ENCODE data around the gene ZMIZ1.

The ZMIZ1 gene

DNA sequence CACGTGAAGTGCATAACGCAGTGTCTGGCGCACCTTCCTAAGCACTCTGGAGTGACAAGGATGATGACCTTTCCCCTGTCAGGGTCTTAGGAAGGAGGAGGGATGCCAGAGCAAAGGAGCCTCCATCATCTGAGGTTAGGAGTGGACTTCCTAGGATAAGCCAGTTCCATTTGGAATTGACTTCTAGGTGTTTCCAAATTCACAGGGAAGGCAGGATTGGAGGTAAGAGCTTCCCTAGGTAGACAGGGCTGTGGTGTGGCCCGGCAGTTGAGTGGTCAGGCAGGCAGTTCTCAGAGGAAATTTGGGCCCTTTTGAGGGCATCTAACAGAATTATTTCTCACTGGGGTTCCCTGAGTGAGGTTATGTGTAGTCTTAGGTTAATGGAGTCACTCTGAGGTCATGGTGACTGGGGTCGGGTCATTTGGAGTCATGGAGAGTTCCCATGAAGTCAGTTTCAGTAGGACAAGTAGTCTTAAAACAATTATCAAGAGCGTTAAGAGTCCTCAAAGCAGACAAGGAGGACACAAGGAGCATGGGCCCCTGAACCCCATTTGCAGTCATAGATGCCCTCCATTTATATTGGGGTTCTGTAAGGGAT lies 286.8 kb downstream of the ZMIZ1 start:
- FAIRE-seq (no peak), DNase-seq (ENCODE audit: insufficient read length, low spot score) (no peak)

DNA sequence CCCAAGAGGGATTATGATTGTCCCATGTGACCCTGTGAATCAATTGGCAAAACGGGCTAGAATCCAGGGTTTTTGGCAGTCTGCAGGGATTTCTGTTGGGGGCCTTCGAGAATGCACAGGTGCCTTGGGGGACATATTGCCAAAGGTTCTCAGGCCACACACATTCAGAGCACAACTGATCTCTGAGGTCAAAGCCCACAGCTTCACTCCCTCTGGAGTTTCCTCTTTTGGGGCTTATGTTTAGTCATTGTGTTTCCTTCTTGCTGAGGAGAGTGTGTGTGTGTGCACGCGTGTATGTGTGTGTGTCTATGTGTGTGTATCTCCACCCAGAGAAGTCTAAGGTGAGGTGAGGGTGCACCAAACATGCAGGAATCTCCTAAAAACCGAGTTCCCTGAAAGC lies 287.3 kb downstream of the ZMIZ1 start:
- FAIRE-seq (peak; percentile 36), DNase-seq (ENCODE audit: insufficient read length, low spot score) (no peak)

DNA sequence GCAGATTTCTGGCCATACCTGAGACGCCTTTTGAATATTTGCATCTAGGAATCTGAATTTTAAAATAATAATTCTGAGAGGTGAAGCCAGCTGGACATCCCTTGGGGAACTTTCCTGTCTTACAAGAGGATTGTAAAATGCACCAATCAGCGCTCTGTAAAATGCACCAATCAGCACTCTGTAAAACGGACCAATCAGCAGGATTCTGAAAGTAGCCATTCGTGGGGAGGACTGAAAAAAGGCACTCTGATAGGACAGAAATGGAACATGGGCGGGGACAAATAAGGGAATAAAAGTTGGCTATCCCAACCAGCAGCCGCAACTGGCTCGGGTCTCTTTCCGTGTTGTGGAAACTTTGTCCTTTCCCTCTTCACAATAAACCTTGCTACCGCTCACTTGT lies 288.4 kb downstream of the ZMIZ1 start:
- DNase-seq (ENCODE audit: insufficient read length, low spot score) (no peak), FAIRE-seq (no peak)

DNA sequence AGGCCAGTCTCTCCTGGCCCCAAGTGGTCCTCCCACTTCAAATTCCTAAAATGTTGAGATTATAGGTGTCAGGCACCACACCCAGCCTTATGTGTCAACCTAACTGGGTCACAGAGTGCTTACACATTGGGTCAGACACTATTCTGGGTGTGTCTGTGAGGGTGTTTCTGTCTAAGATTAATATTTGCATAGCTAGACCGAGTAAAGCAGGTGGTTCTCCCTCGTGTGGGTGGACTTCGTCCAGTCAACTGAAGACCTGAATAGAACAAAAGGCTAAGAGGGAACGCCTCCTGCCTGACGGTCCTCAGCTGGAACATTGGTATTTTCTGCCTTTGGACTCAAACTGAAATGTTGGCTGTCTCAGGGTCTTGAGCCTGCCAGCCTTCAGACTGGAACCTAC lies 290.0 kb downstream of the ZMIZ1 start:
- no peak for FAIRE-seq
- no peak for DNase-seq (ENCODE audit: insufficient read length, low spot score)

DNA sequence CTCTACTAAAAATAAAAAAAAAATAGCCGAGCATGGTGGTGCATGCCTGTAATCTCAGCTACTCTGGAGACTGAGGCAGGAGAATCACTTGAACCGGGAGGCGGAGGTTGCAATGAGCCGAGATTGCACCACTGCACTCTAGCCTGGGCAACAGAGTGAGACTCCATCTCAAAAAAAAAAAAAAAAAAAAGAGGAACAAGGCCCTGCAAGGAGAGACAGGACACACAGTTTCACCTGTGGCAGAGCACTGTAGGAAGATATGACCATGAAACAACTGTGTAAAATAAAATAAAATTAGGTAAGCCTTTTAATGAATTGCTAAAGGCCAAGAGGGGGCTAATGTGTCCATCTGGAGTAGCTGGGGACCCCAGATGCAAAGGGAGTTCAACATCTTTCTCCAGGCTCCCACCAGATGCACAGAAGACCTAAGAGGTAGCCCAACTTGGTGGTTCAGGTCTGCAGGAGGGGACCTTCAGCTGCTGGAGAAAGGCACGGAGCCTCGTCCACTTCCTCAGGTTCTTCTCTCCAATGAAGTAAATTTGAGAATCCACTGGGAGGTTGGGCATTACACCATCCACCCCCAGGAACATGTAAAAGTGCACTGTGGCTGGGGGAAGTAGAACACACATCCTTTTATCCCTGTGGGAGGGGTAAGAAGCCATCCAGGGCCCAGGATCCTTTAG lies 291.2 kb downstream of the ZMIZ1 start:
- FAIRE-seq (no peak), DNase-seq (ENCODE audit: insufficient read length, low spot score) (no peak)

DNA sequence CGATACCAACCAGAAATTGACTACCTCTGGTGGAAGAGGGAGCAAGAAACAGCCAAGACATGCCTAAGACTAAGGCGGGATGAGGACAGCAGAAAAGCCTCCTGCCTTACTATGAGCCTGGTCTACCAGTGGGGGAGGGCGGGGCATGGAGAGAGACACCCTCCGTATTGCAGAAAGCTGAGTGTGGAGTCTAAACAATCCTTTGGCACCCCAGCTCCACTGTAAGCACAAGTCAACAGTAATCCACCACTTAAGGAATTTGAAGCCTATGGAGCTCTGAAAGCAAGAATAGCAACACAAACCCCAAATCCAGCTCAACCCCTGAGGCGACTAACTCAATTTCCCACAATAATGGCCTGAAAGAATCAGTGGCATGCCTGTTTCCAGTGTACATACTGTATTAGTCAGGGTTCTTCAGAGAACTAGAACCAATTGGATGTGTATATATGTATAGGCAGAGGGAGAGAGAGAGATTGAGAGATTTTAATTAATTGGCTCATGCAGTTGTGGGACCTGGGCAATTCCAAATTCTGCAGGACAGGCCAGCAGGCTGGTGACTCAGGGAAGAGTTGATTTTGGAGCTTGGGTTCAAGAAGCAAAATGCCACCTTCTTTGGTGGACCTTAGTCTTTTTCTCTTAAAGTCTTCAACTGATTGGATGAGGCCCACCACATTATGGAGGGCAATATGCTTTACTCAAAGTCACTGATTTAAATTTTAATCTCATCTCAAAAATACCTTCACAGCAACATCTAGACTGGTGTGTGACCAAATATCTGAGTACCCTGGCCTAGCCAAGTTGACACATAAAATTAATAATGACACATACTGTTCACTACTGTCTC lies 292.0 kb downstream of the ZMIZ1 start:
- DNase-seq (ENCODE audit: insufficient read length, low spot score), result no peak
- no peak for FAIRE-seq

DNA sequence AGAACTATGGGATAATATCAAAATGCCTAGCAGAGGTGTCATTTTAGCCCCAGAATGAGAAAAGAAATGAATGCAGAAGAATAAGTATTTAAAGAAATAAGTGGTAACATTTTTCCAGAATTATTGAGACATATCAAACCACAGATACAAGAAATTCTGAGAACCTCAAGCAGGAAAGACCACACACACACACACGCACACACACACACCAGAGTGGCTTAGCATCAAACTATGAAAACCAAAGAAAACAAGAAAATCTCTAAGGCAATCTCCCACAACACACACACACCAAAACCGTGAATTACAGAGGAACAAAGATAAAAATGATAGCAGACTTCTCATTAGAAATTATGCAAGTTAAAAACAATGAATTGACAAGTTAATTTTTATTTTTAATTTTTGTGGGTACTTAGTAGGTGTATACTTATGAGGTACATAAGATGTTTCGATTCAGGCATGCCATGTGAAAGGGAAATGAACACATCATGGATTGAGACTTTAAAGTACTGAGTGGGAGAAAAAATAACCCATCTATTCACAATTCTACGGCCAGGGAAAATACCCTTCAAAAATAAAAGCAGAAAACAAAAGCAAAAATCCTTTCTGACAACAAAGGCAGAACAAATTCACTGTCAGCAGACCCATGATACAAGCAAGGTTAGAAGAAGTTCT lies 293.1 kb downstream of the ZMIZ1 start:
- no peak for DNase-seq (ENCODE audit: insufficient read length, low spot score)
- FAIRE-seq, result no peak

Data from HTR-8/SVneo (cell line).